Measurements from ENCODE around the gene CLP1. TPM values are rescaled to one million over a fixed set of nuclear protein-coding genes. Genes with fewer than 3 reads are reported as not detected.

Gene CLP1
- total RNA-seq, 4 donors from 2014 or later, result 6.3 to 15.1 (median 7.8) TPM

DNA sequence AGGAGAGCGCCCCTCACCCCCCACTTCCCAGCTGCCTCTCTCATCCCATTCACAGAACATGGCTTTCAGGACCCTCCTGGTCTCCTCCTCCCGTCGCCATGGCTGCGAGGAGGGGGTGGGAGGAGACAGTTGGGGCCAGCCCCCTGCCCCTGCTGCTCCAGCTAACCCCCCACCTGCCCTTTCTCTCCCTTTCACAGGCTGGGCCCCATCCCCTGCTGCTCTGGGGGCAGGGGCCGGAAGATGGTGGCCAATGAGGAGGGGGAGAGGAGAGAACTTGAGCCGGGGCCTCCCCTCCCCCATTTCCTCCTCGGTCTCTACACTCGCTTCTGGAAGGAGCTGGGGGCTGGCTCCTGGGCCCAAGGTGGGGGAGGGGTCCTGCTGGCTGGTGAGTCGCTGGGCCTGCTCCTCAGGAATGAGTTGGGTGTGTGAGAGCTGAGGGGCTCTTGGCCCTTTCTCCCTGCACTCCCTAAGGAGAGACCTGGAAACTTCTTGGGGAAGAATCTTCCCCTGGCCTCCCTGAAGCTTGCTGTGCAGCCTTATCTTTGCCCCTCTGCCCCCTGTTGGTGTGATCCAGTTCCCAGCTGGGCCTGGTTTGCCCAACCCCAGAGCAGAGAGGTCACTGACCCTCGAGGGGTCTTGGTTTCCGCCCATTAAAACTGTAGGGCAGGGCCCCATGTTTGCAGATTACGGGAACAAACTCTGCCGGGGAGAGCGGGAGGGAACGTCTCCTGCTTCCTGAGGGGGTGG, 18.1 kb upstream of the CLP1 start:
- Histone ChIP-seq H3K36me3 (no peaks in the 10 kb centered on the region), H3K27ac (peak overlapping the region; percentile 40 to 95 (median 78)), H3K4me1 (peaks cover 0 to 41% (median 18%) of the 10 kb centered on the region in 4 donors), H3K9me3 (no peaks in the 10 kb centered on the region), H3K27me3 (no peaks in the 10 kb centered on the region), H3K4me3 (peak overlapping the region; percentile 69 to 90 (median 78))
- WGBS, 2 donors, result 6% methylated on average over 15 of the region's 15 CpGs
- no peak for TF ChIP-seq POLR2A (IDR thresholded peaks at IDR 0.05)
- TF ChIP-seq, protein P1, sequence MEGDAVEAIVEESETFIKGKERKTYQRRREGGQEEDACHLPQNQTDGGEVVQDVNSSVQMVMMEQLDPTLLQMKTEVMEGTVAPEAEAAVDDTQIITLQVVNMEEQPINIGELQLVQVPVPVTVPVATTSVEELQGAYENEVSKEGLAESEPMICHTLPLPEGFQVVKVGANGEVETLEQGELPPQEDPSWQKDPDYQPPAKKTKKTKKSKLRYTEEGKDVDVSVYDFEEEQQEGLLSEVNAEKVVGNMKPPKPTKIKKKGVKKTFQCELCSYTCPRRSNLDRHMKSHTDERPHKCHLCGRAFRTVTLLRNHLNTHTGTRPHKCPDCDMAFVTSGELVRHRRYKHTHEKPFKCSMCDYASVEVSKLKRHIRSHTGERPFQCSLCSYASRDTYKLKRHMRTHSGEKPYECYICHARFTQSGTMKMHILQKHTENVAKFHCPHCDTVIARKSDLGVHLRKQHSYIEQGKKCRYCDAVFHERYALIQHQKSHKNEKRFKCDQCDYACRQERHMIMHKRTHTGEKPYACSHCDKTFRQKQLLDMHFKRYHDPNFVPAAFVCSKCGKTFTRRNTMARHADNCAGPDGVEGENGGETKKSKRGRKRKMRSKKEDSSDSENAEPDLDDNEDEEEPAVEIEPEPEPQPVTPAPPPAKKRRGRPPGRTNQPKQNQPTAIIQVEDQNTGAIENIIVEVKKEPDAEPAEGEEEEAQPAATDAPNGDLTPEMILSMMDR (IDR thresholded peaks at IDR 0.05), result no peak
- no peak for DNase-seq (ENCODE audit: low spot score in 2 of 2)

DNA sequence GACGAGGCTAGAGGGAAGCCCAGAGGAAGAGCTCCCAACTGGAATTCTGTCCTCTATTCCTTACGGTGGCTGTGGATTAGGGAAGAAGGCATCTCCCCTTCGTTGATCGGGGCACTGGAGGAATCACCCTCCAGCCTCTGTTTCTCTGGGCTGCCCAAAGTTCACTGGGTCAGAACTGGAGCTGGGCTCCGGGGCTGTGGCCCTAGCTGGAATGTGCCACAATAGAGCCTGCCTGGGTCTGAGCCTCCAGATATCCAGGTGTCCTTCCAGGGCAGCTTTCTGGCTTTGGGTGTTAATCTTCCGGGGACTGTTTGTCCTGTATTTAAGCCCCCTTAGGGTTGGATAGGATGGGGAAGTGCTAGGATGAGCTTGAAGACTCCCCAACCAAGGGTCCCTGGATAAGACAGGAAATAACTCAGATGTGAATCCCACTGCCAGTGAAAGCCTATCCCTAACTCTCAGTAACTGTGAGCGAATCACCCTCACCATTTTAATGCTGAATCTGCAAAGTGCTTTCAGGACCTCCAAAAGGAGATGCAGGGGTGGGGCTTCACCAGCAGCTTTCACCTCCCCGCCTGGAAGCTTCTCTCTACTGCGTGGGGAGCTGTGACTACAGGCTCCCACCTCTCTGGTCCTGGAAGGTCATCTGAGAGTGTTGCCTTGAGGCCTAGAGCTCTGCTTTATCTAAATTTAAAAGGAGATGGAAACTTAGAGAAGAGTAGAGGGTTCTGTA, 17.3 kb upstream of the CLP1 start:
- H3K9me3 ChIP-seq, result no peaks in the 10 kb centered on the region
- DNase-seq (ENCODE audit: low spot score in 2 of 2), result no peak
- no peaks in the 10 kb centered on the region for H3K27me3 ChIP-seq
- H3K36me3 ChIP-seq, result no peaks in the 10 kb centered on the region
- H3K4me3 ChIP-seq, result peak overlapping the region in 2 of 4 donors; percentile 69 to 90
- peaks cover 0 to 48% (median 21%) of the 10 kb centered on the region in 4 donors for H3K4me1 ChIP-seq
- peak overlapping the region in 3 of 4 donors; percentile 40 to 95 (median 76) for H3K27ac ChIP-seq
- 22 to 33% methylated on average over 7 to 9 of the region's 9 CpGs for WGBS, 2 donors
- TF ChIP-seq, protein P1 (IDR thresholded peaks at IDR 0.05), result no peak
- TF ChIP-seq POLR2A (IDR thresholded peaks at IDR 0.05), result no peak
- TF ChIP-seq EP300 (IDR thresholded peaks at IDR 0.05), result no peak

DNA sequence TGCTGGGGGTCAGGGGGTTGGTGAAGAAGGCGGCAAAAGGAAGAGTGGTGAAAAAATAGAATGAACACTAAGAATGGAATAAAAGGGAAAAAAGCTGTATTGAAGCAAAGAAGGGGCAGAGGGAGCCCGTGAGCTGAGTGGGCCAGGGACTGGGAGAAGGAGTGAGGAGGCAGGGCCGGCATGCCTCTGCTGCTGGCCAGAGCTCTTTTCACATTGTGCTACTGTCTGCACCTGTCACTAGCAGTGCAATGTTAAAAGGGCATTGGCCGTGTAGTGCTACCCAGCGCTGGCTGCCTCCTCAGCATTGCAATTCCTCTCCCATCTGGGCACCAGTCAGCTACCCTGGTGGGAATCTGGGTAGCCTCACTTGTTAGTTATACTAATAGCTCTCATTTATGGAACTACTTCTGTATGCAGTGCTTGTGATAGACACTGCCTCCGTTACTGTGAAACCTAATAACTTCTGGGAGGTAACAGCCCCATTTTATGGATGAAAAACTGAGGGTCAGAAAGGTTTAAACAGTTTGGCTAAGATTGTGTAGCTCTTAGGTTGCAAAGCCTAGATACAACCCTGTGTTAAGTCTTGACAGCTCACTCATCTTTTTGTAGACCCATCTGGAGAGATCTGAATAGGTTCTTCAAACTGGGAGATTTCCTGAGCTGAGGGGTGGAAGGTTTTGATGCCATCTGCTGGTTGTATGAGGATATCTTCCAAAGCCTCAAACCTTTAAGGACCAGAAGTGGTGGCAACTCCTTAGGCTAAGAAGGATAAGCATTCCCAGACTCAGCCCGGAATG, 16.4 kb upstream of the CLP1 start:
- Histone ChIP-seq H3K4me3 (no peak overlapping the region), H3K4me1 (peaks cover 0 to 58% (median 27%) of the 10 kb centered on the region in 4 donors), H3K9me3 (no peaks in the 10 kb centered on the region), H3K27ac (peak overlapping the region in 2 of 4 donors; percentile 76 to 95), H3K27me3 (no peaks in the 10 kb centered on the region), H3K36me3 (no peaks in the 10 kb centered on the region)
- TF ChIP-seq EP300 (IDR thresholded peaks at IDR 0.05) (no peak), POLR2A (IDR thresholded peaks at IDR 0.05) (no peak)
- TF ChIP-seq, protein P1 (IDR thresholded peaks at IDR 0.05), result peak; percentile 38 to 56 (median 46)
- DNase-seq (ENCODE audit: low spot score in 2 of 2), result no peak
- 36 to 37% methylated on average over 7 of the region's 7 CpGs for WGBS, 2 donors

DNA sequence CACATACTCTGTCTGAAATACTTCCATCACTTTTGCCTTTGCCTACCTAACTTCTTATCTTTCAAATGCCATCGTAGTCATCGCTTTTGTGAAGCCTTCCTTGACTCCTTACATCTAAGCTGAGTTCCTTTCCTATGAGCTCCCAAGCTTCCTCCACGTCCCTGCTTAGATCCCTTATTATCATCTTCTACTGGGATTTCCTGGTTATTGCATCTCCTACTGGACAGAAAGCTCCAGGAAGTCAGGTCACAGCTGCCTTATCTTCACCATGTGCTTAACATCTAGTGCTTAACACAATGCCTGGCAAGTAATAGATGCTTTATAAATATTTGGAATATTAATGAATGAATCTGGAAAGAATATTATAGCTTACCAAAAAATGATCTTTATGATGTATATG, 13.8 kb upstream of the CLP1 start:
- H3K9me3 ChIP-seq, result no peaks in the 10 kb centered on the region
- no peaks in the 10 kb centered on the region for H3K36me3 ChIP-seq
- H3K4me1 ChIP-seq, result peaks cover 0 to 74% (median 52%) of the 10 kb centered on the region in 4 donors
- DNase-seq (ENCODE audit: low spot score in 2 of 2), result no peak
- H3K27me3 ChIP-seq, result peaks cover 0 to 14% of the 10 kb centered on the region in 2 donors
- WGBS, 2 donors, result 74 to 79% methylated on average over 3 of the region's 3 CpGs
- no peak overlapping the region for H3K27ac ChIP-seq
- no peak overlapping the region for H3K4me3 ChIP-seq
- TF ChIP-seq, protein P1 (IDR thresholded peaks at IDR 0.05), result no peak
- TF ChIP-seq POLR2A (IDR thresholded peaks at IDR 0.05), result no peak
- TF ChIP-seq EP300 (IDR thresholded peaks at IDR 0.05), result no peak

Data from tibial nerve (tissue), 4 donors.